ENCODE measurements around the gene GPR132. TPM values are rescaled to one million over a fixed set of nuclear protein-coding genes. Genes with fewer than 3 reads are reported as not detected.

The GPR132 gene
- total and polyA plus RNA-seq, 2 of the 8 experiments (the other 6 are each of a cell fraction or from before 2014, with no cell fraction given), result 0.11 TPM; not detected in 1

GRCh38 chr14:105093038-105093430 is 27.8 kb upstream of the GPR132 start:
- peak in 1 of 2 experiments; percentile 59 for DNase-seq (ENCODE audit: low read depth in 1 of 2, low spot score in 2 of 2)
- H2BK15ac ChIP-seq (ENCODE audit: low read length), result no peak overlapping the region
- peak overlapping the region; percentile 32; the same call in 1 of the 2 replicates for H3K18ac ChIP-seq (ENCODE audit: extremely low read depth, low read length)
- H3K23me2 ChIP-seq (ENCODE audit: low read depth, low read length), result peaks cover 3% of the 10 kb centered on the region; the same call in 1 of the 2 replicates
- peaks cover 8 to 43% (median 30%) of the 10 kb centered on the region in 4 experiments for H3K27me3 ChIP-seq (replicated peaks in 1 of 4; ENCODE audit: control insufficient read depth in 3 of 4, extremely low read depth in 1 of 4, insufficient read depth in 3 of 4, low read length in 3 of 4)
- H4K20me1 ChIP-seq (replicated peaks in 1 of 2; ENCODE audit: control insufficient read depth in 1 of 2, insufficient read depth in 2 of 2, low read length in 2 of 2), result peaks cover 5 to 9% of the 10 kb centered on the region in 2 experiments
- POLR2A ChIA-PET (ENCODE audit: partially characterized antibody), result no interaction called here
- no peak overlapping the region for H2BK120ac ChIP-seq (replicated peaks; ENCODE audit: low read depth, low read length)
- peak overlapping the region; percentile 73; the same call in 1 of the 2 replicates for H4K8ac ChIP-seq (ENCODE audit: extremely low read depth, insufficient read depth, low read length)
- H3K4me2 ChIP-seq (ENCODE audit: insufficient read depth in 1 of 2, low read depth in 2 of 2, low read length in 2 of 2), result peak overlapping the region; percentile 40 to 79
- no peak overlapping the region for H3K56ac ChIP-seq (replicated peaks; ENCODE audit: insufficient read length, low read depth, low read length)
- peak overlapping the region; percentile 22 to 75 (median 36); a peak in 6 of 8 replicates for H3K4me3 ChIP-seq (ENCODE audit: extremely low read depth in 1 of 4, insufficient read depth in 2 of 4, low read depth in 3 of 4, low read length in 4 of 4)
- TF ChIP-seq BACH1 (IDR thresholded peaks at IDR 0.05; ENCODE audit: low read length), result peak; percentile 18; the same call in 1 of the 2 replicates
- TF ChIP-seq KDM1A (IDR thresholded peaks at IDR 0.05; ENCODE audit: borderline replicate concordance, low read length), result no peak
- no peak for TF ChIP-seq SP2 (IDR thresholded peaks at IDR 0.05; ENCODE audit: low read length)
- H3K9me3 ChIP-seq (ENCODE audit: insufficient read depth in 2 of 2, low read depth in 1 of 2, low read length in 1 of 2), result peaks cover 0 to 4% of the 10 kb centered on the region in 2 experiments; a peak in 1 of 4 replicates
- H3K27ac ChIP-seq (ENCODE audit: low read depth, low read length), result no peak overlapping the region
- no peaks in the 10 kb centered on the region for H3K36me3 ChIP-seq (ENCODE audit: control insufficient read depth in 2 of 4, insufficient read depth in 4 of 4, low read length in 3 of 4)
- H3K23ac ChIP-seq (ENCODE audit: insufficient read length), result no peak overlapping the region
- H2BK20ac ChIP-seq (ENCODE audit: low read length), result no peak overlapping the region
- no peak overlapping the region for H2BK12ac ChIP-seq (ENCODE audit: low read depth, low read length)
- H2AFZ ChIP-seq (ENCODE audit: low read length), result no peak overlapping the region
- no peaks in the 10 kb centered on the region for H3K79me2 ChIP-seq (ENCODE audit: control insufficient read depth in 1 of 2, insufficient read depth in 2 of 2, low read length in 2 of 2)
- H2AK5ac ChIP-seq (ENCODE audit: low read depth, low read length), result no peak overlapping the region
- no peak overlapping the region for H3K4ac ChIP-seq (replicated peaks; ENCODE audit: insufficient read length, low read depth, low read length)
- FAIRE-seq, result no peak
- no peak overlapping the region for H3K14ac ChIP-seq (ENCODE audit: insufficient read length)
- no peak overlapping the region for H2BK5ac ChIP-seq (ENCODE audit: low read depth, low read length)
- peaks cover 0 to 19% (median 12%) of the 10 kb centered on the region in 4 experiments; a peak in 6 of 7 replicates for H3K4me1 ChIP-seq (replicated peaks in 1 of 4; ENCODE audit: control insufficient read depth in 3 of 4, insufficient read depth in 4 of 4, low read length in 3 of 4)
- WGBS, 2 experiments (ENCODE audit: extremely low coverage in 1 of 2, insufficient coverage in 1 of 2, insufficient read length in 1 of 2, insufficient replicate concordance in 2 of 2, low coverage in 1 of 2, low lambda C conversion rate in 2 of 2, missing lambda C conversion rate in 1 of 2), result 12% methylated on average over 9 of the region's 46 CpGs; no CpG with 5 or more reads in 1 of the 2 experiments
- no peaks in the 10 kb centered on the region for H3K79me1 ChIP-seq (ENCODE audit: low read depth, low read length)
- CTCF ChIA-PET (ENCODE audit: partially characterized antibody), result interaction anchor here (0.9 kb wide), 1 partner anchor 79 kb away, joined by 3 read pairs; no protein-coding TSS in a partner anchor
- H4K91ac ChIP-seq (replicated peaks; ENCODE audit: insufficient read length, low read length), result peak overlapping the region; percentile 84
- no peak overlapping the region for H4K5ac ChIP-seq (ENCODE audit: insufficient read length, low read depth, low read length)
- H3K9ac ChIP-seq (replicated peaks in 1 of 4; ENCODE audit: extremely low read depth in 1 of 4, low read depth in 3 of 4, low read length in 3 of 4), result no peak overlapping the region

Data from H1 (cell line).